ENCODE data around the gene CELA2A.
"Not testable (repeated sequence)": the region's sequence is repeated elsewhere in the genome, so short reads cannot be mapped to it uniquely, and the experiment has no call there.

The CELA2A gene

GRCh38 chr1:15472587-15472986 lies 16.1 kb downstream of the CELA2A start:
- TF ChIP-seq CTCF (IDR thresholded peaks at IDR 0.05; ENCODE audit: borderline replicate concordance, control extremely low read depth, extremely low read depth, insufficient read depth, missing control alignments), result no peak
- in situ Hi-C loops (cut with MboI; ENCODE audit: low sequenced_read_pairs, unreplicated experiment), result no loop called here
- no peak for DNase-seq (ENCODE audit: low spot score)

GRCh38 chr1:15475752-15476314 lies 19.3 kb downstream of the CELA2A start, which contains the start of gene CELA2B:
Gene CELA2B, plus strand, starts transcription at chr1:15476104. Its CDS starts 22 bp downstream, at chr1:15476126.
- no peak for DNase-seq (ENCODE audit: low spot score)
- no peak for TF ChIP-seq CTCF (IDR thresholded peaks at IDR 0.05; ENCODE audit: borderline replicate concordance, control extremely low read depth, extremely low read depth, insufficient read depth, missing control alignments)
- in situ Hi-C loops (cut with MboI; ENCODE audit: low sequenced_read_pairs, unreplicated experiment), result no loop called here

- DNase-seq (ENCODE audit: low spot score), result no peak
- in situ Hi-C loops (cut with MboI; ENCODE audit: low sequenced_read_pairs, unreplicated experiment), result no loop called here
- TF ChIP-seq CTCF (IDR thresholded peaks at IDR 0.05; ENCODE audit: borderline replicate concordance, control extremely low read depth, extremely low read depth, insufficient read depth, missing control alignments), result no peak
These were observed 20.4 kb downstream of the CELA2A start for GRCh38 chr1:15476927-15477326.

GRCh38 chr1:15477646-15478212 lies 21.2 kb downstream of the CELA2A start:
- DNase-seq (ENCODE audit: low spot score), result no peak
- no peak for TF ChIP-seq CTCF (IDR thresholded peaks at IDR 0.05; ENCODE audit: borderline replicate concordance, control extremely low read depth, extremely low read depth, insufficient read depth, missing control alignments)
- in situ Hi-C loops (cut with MboI; ENCODE audit: low sequenced_read_pairs, unreplicated experiment), result no loop called here

DNA sequence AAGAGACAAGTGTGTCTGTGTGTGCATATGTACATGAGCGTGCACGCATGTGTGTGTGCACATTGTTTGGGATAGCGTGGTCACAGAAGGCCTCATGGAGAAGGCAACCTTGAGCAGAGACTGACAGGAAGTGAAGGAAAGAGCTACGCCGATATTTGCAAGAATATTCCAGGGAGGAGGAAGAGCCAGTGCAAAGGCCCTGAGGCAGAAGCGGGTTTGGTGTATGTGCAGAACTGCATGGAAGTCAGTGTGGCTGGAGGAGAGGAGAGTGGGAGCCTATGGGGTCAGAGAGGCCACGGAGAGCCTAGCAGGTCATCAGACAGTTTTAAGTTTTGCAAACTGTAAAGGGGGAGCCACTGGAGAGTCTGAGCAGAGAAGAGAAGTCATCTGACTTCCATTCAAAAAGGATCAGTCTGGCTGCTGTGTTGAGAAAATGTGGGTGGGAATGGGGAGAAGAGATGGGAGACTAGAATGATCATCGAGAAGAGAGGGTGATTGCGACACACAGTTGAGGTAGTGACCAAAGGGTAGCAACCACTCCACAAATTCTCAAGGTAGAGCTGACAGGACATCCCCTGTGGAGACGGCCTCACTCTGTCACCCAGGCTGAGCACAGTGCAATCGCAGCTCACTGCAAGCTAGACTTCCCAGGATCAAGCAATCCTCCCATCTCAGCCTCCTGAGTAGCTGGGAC lies 23.3 kb downstream of the CELA2A start:
- no peak for TF ChIP-seq CTCF (IDR thresholded peaks at IDR 0.05; ENCODE audit: borderline replicate concordance, control extremely low read depth, extremely low read depth, insufficient read depth, missing control alignments)
- in situ Hi-C loops (cut with MboI; ENCODE audit: low sequenced_read_pairs, unreplicated experiment), result no loop called here
- DNase-seq (ENCODE audit: low spot score), result no peak

- in situ Hi-C loops (cut with MboI; ENCODE audit: low sequenced_read_pairs, unreplicated experiment), result not testable (repeated sequence)
These were observed 25.9 kb downstream of the CELA2A start for GRCh38 chr1:15482455-15482854.

DNA sequence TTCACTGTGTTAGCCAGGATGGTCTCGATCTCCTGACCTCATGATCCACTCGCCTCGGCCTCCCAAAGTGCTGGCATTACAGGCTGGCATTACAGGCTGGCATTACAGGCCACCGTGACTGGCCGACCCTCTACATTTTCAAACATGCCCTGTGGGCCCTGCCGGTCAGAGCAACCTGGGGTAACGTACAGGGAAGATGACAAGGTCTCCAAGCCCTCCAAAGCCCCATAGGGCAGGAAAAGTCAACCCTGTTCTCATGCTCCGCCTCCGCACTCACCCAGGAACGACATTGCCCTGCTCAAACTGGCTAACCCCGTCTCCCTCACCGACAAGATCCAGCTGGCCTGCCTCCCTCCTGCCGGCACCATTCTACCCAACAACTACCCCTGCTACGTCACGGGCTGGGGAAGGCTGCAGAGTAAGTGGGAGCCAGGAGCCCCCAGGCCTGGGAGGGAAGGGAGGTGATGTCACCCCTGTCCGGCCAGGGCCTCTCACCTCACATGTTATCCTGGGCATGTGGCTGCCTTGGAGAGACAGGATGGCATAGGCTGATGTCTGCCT lies 26.5 kb downstream of the CELA2A start:
- DNase-seq (ENCODE audit: low spot score); in situ Hi-C loops (cut with MboI; ENCODE audit: low sequenced_read_pairs, unreplicated experiment): not testable (repeated sequence)

More at GRCh38 chr1:15482455-15482854, 25.9 kb downstream of the CELA2A start:
- not testable (repeated sequence) for DNase-seq (ENCODE audit: low spot score)
